TTC549 (cell line): ENCODE measurements around the gene DRAXIN.

Experiments used
- FAIRE-seq: peaks from 2 replicates; lab custom pipeline; 2012; peaks lifted over from hg19 to GRCh38; lab: Jason Lieb, UNC

Gene DRAXIN

DNA sequence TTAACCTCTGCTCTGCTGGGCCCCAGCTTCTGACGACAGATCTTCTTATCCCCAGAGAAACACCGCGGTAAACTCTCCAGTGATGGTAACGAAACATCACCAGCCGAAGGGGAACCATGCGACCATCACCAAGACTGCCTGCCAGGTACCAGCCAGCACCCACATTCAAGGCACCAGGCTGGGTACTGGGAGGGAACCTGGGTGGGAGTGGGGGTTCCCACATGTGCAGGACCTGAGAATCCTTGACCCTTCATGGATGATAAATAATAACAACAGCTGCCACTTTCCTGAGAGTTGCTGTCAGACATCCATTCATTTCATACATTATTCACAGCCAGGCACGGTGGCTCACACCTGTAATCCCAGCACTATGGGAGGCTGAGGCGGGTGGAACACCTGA is 20.8 kb downstream of the DRAXIN start:
- FAIRE-seq, result no peak

DNA sequence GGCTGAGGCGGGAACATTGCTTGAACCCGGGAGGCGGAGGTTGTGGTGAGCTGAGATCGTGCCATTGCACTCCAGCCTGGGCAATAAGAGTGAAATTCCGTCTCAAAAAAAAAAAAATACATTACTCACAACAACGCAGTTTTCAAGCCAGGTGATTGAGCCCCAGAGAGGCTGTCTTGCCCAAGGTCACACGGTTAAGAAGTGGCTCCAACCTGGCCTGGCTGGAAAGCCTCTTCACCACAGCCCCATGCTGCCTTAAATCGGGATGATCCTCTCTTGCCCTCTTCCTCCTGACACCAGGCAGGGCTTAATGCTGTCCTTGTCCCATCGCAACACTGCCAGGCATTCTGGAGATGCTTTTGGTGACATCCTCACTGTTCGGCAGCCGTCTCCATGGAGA is 21.6 kb downstream of the DRAXIN start:
- FAIRE-seq, result no peak

DNA sequence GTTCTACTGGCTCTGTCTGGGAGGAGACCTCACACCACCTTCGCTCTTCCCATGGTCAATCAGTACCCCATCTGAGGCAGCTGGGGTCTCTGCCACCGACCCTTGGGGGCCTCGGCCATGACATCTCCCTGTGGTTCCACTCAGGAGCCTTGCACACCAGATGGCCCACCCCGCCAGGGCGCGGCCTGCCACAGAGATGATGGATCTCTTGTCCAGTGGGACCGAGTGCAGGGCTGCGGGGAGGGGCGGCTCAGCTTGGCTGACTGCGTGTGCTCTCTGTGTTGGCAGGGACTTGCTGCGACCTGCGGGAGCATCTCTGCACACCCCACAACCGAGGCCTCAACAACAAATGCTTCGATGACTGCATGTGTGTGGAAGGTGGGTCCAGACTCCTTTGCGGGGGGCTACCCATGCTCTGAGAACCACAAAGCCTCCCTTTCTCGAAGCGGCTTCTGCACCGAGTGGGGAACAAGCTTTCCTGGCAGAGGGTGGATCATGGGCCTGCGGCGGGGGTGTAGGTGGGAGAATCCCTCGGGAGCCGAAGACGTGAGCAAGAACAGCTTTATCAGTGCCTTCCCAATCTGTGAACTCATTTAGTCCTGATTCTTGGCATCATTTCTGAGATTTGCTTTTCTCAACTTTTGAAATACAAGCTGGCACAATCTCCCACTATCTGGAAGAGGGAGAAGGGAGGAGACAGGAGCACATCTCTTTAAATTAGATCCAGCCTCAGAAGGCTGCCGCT is 23.5 kb downstream of the DRAXIN start:
- FAIRE-seq, result no peak

DNA sequence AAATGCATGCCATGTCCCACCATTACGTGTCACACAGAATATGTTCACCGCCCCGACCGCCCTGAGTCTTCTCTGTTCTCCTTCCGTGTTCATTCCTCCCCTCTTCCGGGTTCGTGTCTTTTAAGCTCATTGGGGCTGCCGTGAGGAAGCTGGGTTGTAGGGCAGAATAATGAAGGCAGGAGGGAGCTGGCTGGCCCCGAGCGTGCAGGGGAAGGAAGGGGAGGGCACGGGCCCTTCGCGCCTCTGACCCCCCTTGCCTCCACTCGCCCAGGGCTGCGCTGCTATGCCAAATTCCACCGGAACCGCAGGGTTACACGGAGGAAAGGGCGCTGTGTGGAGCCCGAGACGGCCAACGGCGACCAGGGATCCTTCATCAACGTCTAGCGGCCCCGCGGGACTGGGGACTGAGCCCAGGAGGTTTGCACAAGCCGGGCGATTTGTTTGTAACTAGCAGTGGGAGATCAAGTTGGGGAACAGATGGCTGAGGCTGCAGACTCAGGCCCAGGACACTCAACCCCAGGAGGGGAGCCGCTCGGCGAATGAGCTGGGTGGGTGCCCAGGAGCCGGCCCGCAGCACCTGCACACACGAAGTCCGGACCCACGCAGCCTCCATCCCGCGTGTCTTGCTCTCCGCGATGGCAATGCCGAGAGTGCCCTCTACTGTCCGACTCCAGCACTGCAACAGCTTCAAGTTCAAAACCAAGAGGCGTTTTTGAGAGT is 28.0 kb downstream of the DRAXIN start:
- no peak for FAIRE-seq

DNA sequence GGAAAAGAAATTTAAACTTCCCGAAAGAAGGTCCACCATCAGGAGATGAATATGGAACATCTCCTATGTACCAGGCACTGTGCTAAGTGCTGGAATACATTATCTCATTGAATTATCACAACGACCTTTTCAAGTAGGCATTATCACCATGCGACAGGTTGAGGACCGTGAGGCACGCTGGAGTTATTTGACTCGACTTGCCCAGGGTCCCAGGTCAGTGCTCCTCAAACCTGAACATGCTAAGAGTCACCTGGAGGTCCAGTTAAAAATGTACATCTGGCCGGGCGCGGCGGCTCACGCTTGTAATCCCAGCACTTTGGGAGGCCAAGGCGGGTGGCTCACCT is 28.5 kb downstream of the DRAXIN start:
- FAIRE-seq, result no peak

DNA sequence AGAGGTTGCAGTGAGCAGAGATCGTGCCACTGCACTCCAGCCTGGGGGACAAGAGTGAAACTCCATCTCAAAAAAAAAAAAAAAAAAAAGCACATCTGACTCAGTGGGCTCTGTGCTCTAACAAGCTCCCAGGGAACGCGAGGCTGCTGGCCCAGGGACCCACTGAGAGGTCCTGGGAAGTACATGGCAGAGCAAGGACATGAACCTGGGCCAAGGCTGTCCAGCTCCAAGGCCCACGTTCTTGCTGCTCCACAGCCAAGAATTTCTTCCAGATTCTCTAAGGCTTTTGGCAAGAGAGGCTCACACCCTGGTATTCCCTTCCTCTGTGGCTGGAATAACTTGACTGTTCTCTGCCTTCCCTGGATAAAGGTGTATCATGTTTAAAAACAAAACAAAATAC is 29.0 kb downstream of the DRAXIN start:
- FAIRE-seq, result no peak

DNA sequence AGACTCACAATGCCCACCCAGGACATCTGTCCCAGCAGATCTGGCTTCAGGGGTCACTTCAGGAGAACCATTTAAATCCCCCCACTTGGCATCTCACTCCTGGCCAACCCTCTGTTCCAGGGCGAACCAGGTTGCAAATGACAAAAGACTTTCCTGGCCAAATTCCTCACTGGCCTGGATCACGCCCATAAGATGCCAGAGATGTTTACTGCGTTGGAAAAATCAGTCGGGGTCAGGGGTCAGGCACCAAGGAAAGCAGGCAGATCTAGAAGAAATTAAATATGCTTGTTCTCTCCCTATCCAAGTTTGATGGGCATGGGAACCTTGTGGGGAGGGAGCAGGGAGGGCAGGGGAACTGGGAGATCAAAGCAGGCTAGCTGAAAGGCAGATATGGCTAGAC is 29.8 kb downstream of the DRAXIN start:
- no peak for FAIRE-seq

DNA sequence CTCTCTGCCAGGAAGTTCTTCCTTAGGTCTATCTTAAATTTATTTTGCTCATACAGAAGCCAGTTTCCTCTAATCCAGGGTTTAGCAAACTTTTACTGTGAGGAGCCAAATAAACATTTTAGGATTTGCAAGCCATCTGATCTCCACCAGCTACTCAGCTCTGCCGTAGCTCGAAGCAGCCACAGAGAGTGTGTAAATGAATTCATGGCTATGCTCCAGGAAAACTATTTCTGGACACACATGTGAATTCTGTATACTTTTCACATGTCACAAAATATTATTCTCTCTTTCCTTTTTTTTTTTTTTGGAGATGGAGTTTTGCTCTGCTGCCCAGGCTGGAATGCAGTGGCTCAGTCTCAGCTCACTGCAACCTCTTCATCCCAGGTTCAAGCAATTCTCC is 31.0 kb downstream of the DRAXIN start:
- no peak for FAIRE-seq

DNA sequence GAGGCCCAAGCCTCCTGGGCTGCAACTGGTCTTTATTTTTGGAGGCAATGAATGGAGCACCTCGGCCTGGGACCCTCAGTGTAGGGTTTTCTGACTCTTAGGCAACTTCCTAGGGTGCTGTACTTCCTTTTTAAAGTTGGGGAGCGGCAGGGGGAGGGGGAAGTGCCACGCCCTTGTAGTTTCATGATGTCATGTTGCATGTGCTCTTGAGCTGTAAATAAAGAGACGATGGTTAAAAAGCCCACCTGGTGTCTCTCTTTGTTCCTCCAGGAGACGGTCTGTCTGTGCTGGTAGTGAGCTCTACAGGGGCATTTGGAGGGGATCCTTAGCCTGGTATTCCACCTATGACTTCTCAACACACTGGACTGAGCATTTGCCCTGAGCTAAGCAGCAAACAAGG is 34.1 kb downstream of the DRAXIN start:
- FAIRE-seq, result no peak

DNA sequence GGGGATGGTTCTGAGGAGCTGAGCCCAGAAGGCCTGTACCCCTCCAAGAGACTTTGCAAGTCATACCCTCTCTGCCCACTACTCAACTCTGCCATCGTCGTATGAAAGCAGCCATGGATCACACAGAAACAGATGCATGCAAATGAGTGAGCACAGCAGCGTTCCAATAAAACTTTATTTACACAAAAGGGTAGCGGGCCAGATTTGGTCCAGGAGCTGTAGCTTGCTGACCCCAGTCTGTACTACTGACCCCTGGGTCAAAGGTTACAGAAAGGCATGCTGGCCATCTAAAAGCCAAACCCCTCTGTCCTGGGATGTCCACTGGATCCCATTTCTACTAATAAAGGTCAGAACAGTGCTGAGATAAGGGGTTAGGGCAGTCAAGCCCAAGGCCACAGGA is 35.6 kb downstream of the DRAXIN start:
- FAIRE-seq, result no peak

DNA sequence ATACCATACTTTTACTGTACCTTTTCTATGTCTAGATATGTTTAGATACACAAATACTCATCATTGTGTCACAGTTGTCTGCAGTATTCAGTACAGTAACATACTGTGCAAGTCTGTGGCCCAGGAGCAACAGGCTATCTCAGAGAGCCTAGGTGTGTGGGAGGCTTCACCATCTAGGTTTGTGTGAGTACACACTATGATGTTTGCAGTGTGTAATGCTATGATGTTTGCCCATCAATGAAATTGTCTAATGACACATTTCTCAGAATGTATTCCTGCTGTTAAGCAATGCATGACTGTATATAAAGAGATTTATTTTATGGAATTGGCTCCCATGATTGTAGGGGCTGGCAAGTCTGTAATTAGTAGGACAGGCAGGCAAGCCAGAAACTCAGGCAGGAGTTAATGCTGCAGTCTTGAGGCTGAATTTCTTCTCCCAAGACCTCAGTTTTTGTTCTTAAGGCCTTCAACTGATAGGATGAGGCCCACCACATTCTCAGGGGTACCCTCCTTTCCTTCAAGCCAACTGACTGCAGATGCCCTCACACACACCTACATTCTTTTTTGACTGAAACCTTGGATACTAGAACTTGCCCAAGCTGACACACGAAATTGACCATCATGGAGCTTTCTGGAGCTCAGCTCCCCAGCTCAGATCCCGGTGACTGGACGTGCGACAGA is 36.8 kb downstream of the DRAXIN start:
- FAIRE-seq, result no peak

DNA sequence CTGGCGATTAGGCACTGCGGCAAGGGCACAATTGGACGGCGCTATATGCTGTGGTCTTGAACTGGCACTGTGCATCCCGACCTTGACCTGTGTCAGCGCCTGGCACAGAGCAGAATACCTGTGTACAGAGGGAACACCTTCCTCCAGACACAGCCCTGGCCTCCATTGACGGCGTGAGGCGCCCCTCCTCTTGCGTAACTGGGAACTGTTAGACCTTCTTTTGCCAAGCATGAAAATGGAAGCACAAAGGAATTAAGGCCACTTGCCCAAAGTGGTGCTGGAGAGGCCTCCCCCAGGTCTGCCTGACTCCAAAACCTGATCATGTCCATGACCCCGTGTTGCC is 37.6 kb downstream of the DRAXIN start:
- no peak for FAIRE-seq

DNA sequence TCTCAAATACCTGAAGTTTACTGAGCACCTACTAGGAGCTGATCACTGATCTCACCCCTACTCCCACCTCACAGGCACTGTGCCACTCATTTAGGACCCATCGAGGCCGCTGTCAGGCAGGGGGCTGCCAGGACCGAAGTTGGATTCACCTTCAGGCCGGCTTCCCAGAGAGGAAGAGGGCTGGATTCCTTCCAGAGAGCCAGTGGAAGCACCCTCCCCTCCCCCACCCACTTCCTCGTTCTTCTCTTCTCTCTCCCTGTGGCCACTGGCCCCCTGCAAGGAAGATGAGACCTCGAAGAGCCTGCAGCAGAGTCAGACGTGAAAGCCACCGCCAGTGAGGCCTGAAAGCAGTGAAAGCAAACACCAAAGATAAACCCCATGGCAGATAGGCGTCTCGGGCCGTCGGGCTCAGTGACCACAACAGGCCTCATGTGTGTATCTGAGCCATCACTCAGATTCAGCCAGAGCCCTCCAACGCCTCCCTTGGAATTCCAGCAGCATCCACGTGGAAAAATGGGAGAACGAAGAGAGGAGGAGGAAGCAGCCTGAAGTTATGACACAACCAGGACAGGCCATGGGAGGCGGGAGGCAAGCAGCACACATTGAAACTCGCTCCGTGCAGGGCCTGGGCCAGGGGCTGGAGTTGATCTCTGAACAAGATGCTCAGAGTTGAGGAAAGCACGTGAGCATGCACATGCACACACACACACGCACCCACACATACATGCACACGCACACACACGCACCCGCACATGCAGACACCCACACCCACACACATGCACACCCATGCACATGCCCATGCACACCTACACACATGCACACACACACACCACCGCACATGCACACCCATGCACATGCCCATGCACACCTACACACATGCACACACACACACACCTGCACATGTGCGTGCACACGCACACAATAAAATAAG is 38.3 kb downstream of the DRAXIN start:
- no peak for FAIRE-seq

DNA sequence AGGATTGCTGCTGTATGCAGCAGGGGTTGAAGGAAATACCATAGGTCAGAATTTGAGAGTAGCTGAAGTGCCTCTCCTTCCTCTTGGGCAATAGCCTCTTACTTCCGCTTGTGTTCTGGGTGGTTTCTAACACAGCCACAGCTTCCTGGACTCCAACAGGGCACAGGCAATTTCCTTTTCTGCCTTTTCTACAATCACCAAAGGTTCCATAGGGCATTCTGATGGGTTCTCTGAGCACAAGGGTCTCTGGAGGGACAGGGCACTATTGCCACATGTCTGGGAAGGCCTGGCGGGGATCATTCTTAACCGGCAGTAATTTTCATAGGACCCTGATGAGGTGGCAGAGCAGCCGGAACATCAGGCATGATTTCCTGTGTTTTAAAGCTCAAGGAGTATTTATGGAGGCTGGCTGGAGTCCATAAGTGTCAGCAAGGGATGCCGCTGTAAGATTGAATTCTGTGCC is 39.0 kb downstream of the DRAXIN start:
- no peak for FAIRE-seq

DNA sequence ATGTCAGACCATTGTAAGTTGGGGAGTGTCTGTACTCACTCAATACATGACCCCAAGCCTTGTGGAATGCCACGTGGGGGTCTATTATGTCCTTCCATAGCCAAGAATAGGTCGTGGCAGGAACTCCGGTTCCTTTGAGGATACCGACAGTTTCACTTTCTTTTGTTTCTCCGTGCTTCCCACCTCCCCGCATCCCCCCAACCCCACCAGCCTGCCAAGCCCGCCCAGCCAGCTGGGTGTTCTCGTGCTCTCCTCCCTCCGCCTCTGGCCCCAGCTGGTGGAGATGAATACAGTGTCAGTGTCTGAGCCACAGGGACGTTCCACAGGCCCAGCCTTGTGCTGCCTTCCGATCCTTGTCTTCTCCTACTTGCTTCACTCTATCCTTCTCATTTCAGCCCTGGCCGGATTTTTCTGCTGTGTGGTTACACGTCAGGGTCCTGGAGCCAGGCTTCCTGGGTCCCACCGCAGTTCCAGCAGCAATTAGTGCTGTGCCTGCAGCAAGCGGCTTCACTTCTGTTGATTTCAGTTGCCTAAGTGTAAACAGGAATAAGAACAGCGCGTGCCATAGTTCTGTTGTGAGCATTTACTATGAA is 40.3 kb downstream of the DRAXIN start:
- no peak for FAIRE-seq

DNA sequence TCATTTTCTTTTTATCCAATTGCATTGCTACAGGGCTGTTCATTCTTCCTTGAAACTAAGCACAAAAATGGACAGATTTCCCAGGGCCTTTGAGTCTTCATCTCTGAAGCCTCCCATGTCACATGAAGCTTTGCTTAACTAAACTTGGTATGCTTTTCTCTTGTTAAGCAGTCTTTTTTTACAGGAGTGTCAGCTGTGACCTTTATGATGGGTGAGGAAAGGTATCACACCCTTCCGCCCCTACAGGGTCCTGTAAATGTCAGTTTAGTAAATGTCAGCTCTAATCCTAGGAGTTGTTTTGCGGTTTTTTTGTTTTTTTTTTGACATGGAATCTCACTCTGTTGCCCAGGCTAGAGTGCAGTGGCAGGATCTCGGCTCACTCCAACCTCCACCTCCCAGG is 41.8 kb downstream of the DRAXIN start:
- FAIRE-seq, result no peak

DNA sequence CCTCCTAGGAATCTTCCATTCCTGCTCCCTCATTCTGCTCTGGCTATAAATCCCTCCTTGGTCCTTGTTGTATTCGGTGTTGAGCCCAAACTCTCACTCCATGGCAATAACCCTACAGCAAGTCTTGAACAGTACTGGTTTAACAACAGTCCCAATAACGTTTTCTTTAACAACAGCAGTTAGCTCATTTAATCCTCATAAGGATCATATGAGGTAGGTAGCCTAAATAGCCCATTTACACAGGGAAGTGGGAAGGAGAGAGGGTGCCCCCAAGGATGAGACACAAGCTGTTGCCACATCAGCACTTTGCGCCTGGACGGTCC is 44.0 kb downstream of the DRAXIN start:
- FAIRE-seq, result no peak

DNA sequence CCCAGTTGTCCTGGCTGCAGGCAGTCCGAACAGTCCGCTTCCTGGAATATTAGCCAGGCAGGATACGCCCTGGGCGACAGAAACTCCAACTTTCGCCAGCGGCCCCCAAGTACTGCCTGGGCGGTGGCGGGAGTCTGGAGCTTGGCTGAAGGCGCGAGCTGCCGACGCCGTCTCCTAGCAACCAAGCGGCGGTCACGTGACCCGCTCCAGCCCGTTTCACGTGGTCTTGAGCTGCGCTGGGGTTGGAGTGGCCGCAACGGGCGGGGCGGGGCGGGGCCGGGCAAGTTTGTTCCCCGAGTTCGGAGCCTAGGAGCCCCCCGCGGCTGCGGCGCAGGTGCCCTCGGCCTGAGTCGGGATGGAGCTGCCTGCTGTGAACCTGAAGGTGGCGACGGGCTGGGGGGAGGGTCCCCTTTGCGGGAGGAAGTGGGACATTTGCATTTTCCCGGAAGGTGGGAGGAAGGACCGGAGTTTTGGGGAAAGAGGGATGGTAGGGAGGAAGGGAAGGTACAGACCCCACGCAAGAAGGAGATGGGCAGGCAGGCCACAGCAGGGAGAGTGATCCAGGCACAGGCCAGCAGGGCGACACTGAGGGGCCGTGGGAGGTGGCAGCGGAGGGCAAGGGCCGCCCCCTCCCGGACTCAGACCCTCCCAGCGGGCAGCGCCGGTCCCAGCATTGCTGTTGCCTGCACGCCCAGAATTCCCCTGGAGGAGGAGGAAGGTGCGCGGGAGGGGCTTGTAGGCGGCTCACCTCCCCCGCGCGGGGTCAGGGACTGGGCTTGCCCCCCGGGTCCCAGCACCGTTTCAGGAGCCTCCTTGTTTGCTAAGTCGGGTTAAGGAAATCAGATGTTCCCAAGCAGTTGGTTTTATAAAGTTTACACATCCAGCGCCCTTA is 44.6 kb downstream of the DRAXIN start, which contains the start of gene AGTRAP:
TSS of gene AGTRAP (plus strand) at position 283 of the 892 bp plus-strand sequence. CDS start at position 356, 73 bp downstream.
- no peak for FAIRE-seq

DNA sequence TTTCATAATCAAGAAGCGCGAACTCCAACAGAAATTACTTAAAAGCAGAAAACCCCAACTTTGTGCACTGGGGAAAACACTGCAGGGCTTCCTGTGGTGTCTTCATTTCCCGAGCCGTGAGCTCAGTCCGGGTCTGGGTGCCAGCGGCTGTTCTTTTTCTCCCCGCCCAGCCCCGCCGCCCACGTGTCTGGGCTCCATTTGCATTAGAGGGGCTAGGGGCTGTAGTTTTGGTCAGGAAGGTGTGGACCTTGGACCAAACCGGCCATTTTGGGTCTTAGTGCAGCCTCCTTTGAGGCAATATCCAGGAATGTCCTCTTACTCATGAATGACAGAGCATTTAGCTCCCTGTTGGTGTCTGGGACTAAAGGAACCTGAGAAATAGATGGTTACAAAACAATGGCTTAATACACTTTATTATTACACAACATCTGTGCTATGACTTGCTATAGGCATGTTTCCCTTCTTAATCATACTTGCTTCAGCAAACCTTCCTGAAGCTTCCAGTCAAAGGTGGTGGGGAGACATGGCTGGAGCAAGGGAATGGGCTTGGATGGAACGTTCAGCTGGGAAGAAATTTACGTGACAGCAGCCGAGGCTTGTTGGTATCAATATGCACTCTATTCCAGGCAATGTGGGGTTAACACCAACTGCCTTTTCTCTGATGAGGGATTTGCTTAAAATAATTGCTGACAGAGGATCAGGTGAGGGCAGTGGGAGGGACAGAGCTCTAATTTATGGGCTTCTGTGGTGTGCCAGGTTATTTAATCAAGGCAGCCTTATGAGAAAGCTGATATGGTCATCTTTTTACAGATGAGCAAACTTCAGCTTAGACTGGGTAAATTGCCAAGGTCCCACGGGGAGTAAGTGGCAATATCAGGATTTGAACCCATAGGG is 45.5 kb downstream of the DRAXIN start:
- FAIRE-seq, result no peak

DNA sequence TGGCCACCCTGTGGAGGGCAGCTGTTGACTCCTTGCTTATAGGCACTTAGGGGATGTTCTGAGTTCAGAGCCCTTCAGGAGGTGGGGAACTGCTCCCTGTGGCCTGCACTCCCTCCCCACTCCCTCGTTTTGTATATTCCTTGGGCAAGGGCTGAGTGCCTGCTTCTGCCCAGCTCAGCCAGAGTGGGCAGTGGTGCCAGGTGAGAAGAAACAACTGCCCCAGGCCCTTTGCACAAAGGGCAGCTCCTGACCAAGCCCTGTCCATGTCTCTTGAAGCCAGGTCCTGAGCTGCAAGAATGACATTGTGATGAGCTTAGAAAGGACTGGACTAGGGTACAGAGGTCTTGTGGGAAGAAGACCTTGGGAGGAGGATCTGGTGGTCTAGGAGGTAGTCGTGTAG is 46.6 kb downstream of the DRAXIN start:
- FAIRE-seq, result no peak
